HepG2 (cell line): ENCODE measurements around the gene C10orf90. TPM values are rescaled to one million over a fixed set of nuclear protein-coding genes. Genes with fewer than 3 reads are reported as not detected.
A peak's percentile ranks its signal among the peaks of the same experiment; 100 is the strongest.

Experiments
- ATAC-seq: fragments of 200-7000 bp; cut with Tn5 transposase; 3 replicates; pipeline ENCODE4 v1.9.1; 2020; ENCODE audit warnings: mild to moderate bottlenecking, moderate library complexity
- BruUV-seq: library from RNA; stranded (reverse); fragments of 400-500 nt; replicated peaks from 2 replicates; lab custom pipeline; 2021; lab: Mats Ljungman, UMichigan
- CTCF ChIA-PET: fragments of 300-600 bp; formaldehyde crosslinking; extraction: SDS; loops from one replicate; lab custom pipeline; 2021; ENCODE audit warnings: low total read pairs, inconsistent platforms, low intra/inter-chr PET ratio; lab: Yijun Ruan, JAX
- POLR2A ChIA-PET: fragments of 350-600 bp; sonication (Branson Sonifier 250); formaldehyde crosslinking; loops from one replicate; lab custom pipeline; 2020; ENCODE audit warnings: antibody characterized with exemption, inconsistent platforms; lab: Yijun Ruan, JAX
- DNase-seq: peaks from one replicate; pipeline ENCODE4 v3.0.0-alpha.2; 2015; ENCODE audit warnings: low spot score
- FAIRE-seq: peaks from 3 replicates; lab custom pipeline; 2011; peaks lifted over from hg19 to GRCh38; lab: Jason Lieb, UNC
- H2AFZ ChIP-seq: one replicate; pipeline ENCODE4 v1.6.1; 2011; ENCODE audit warnings: low read length, inconsistent platforms
- H3K27ac ChIP-seq: fragments of 300-600 bp; 3 replicates; pipeline ENCODE4 v1.8.0; 2011; ENCODE audit warnings: mixed run types, mild to moderate bottlenecking, mixed read lengths, low read length, inconsistent platforms; ENCODE audit not compliant: insufficient read depth; ENCODE audit errors: extremely low read length
- H3K27me3 ChIP-seq, 2 experiments: fragments of 200-600 bp in 1 of 2; 2 replicates in 1 of 2; 3 replicates in 1 of 2; pipeline versions ENCODE4 v1.6.0 to v1.8.0; 2011; ENCODE audit warnings: low read length in 2 of 2, mild to moderate bottlenecking in 2 of 2, moderate library complexity in 2 of 2, inconsistent platforms in 1 of 2; ENCODE audit not compliant: insufficient read depth in 2 of 2, control insufficient read depth in 1 of 2
- H3K36me3 ChIP-seq, 2 experiments: fragments of 200-600 bp in 1 of 2; replicated peaks in 1 of 2; 2 replicates in 1 of 2; 3 replicates in 1 of 2; pipeline versions ENCODE4 v1.5.1 to v1.8.0; 2011; ENCODE audit warnings: low read length in 2 of 2, inconsistent platforms in 1 of 2; ENCODE audit not compliant: insufficient read depth in 2 of 2, control insufficient read depth in 1 of 2
- H3K4me1 ChIP-seq: 2 replicates; pipeline ENCODE4 v1.5.1; 2012; ENCODE audit warnings: low read length, inconsistent platforms; ENCODE audit not compliant: insufficient read depth
- H3K4me2 ChIP-seq: 2 replicates; pipeline ENCODE4 v1.6.0; 2011; ENCODE audit warnings: low read depth, low read length, inconsistent platforms
- H3K4me3 ChIP-seq, 3 experiments: fragments of 200-600 bp in 1 of 3; sonication (generic), shearing (Covaris generic) in 1 of 3; replicated peaks in 1 of 3; 2 replicates each; pipeline ENCODE4 v1.5.1; 2011 to 2016; ENCODE audit warnings: low read length in 3 of 3, inconsistent platforms in 2 of 3, low read depth in 2 of 3, mild to moderate bottlenecking in 2 of 3, control low read depth in 1 of 3, mixed read lengths in 1 of 3; ENCODE audit not compliant: insufficient read depth in 1 of 3
- H3K79me2 ChIP-seq: one replicate; pipeline ENCODE4 v1.6.1; 2011; ENCODE audit warnings: low read length, inconsistent platforms; ENCODE audit not compliant: insufficient read depth
- H3K9ac ChIP-seq: 2 replicates; pipeline ENCODE4 v1.6.0; 2011; ENCODE audit warnings: mild to moderate bottlenecking, low read depth, low read length, inconsistent platforms; ENCODE audit not compliant: insufficient read depth
- H3K9me3 ChIP-seq: 2 replicates; pipeline ENCODE4 v1.5.1; 2012; ENCODE audit warnings: mild to moderate bottlenecking, low read length
- H4K20me1 ChIP-seq: 2 replicates; pipeline ENCODE4 v1.6.0; 2011; ENCODE audit warnings: inconsistent platforms, mild to moderate bottlenecking, low read length, moderate library complexity; ENCODE audit not compliant: insufficient read depth
- MIER2 ChIP-seq: IDR thresholded peaks from 2 replicates; pipeline ENCODE4 v1.6.1; 2016; ENCODE audit warnings: missing biosample characterization, missing genetic modification reagents
- ZNF678 ChIP-seq: sonication (generic); formaldehyde crosslinking; IDR thresholded peaks from 2 replicates; pipeline ENCODE4 v1.4.0; 2020; ENCODE audit warnings: mild to moderate bottlenecking, missing genetic modification reagents
- WGBS: methylation state at CpG from one replicate; pipeline ENCODE4 v1.1.6; 2017; ENCODE audit warnings: low lambda C conversion rate; 5-methylcytosine and 5-hydroxymethylcytosine counted together
- in situ Hi-C: cut with HindIII; loops from 2 replicates; pipeline ENCODE4 v1.10.0; 2017; ENCODE audit warnings: low pct_unique_long_range_greater_than_20kb; ENCODE audit not compliant: extremely low pct_ligation_motif_present
- intact Hi-C: fragments of 100-400 bp; cut with micrococcal nuclease; formaldehyde crosslinking; loops from one replicate; pipeline ENCODE4 v1.10.0; 2022; ENCODE audit not compliant: unreplicated experiment
- polyA plus RNA-seq, 8 experiments: library from polyadenylated mRNA; depleted of rRNA in 3 of 8; stranded (reverse) in 7 of 8; unstranded in 1 of 8; fragments of >200 nt; fragmentation: Illumina TruSeq in 4 of 8; extraction: Trizol in 4 of 8; gene quantifications; 2 replicates each; pipeline versions ENCODE4 v1.2.1 to v1.2.3, GENCODE V29; 2011 to 2016; ENCODE audit warnings: low read depth in 4 of 8, missing spikeins in 1 of 8, mixed read lengths in 1 of 8; ENCODE audit not compliant: insufficient read depth in 1 of 8
- total RNA-seq, 5 experiments: library from RNA; depleted of rRNA; stranded (reverse); fragments of >200 nt; fragmentation: Illumina TruSeq; extraction: Trizol; gene quantifications; 2 replicates each; pipeline ENCODE4 v1.2.3, GENCODE V29; 2016; ENCODE audit warnings: low read depth in 1 of 5
- TF ChIP-seq, protein P1 (sequence below): sonication (generic); formaldehyde crosslinking; IDR thresholded peaks from 2 replicates; pipeline ENCODE4 v1.4.0; 2020; ENCODE audit warnings: missing genetic modification reagents
- TF ChIP-seq, protein P2 (sequence below): sonication (generic); formaldehyde crosslinking; conservative IDR thresholded peaks from 2 replicates; pipeline ENCODE4 v1.8.0; 2022; ENCODE audit warnings: low read depth, missing genetic modification reagents
- TF ChIP-seq, protein P3 (sequence below), 2 experiments: IDR thresholded peaks; 2 replicates each; pipeline ENCODE4 v1.6.1; 2011 to 2012; ENCODE audit warnings: low read length in 2 of 2, borderline replicate concordance in 1 of 2, low read depth in 1 of 2, mild to moderate bottlenecking in 1 of 2, moderate library complexity in 1 of 2

C10orf90 gene
- total and polyA plus RNA-seq, 2 of the 13 experiments (the other 11 are each of a cell fraction or from before 2014, with no cell fraction given): not detected

DNA sequence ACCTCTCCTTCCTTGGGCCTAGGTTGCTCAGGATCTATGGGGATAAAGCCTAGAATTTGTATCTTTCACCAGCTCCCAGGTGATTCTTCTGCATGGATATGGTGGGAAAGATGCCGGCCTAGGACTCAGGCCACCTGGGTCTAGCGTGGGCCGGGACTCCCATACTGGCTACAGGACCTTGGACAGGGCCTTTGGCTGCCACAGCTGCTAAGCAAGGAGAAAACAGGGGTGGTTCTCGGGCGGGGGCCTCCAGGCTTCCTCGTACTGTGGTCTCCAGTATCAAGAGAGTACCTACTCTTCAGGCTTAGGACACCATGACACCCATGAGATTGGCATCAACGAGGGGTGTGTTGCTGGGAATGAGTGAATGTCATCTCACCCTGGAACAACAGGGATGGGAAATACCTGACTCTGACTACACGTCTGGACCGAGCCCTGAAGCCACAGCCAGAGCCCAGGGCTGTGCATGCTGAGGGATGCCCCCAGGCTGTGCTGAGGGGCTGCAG, 161.9 kb downstream of the C10orf90 start:
- ATAC-seq: no peak

More for the DNA sequence above, 161.9 kb downstream of the C10orf90 start:
- 30% methylated on average over 2 of the region's 9 CpGs for WGBS
- CTCF ChIA-PET: no interaction called here
- Histone ChIP-seq H3K79me2 (no peaks in the 10 kb centered on the region), H3K9ac (no peak overlapping the region), H4K20me1 (no peaks in the 10 kb centered on the region), H3K9me3 (no peaks in the 10 kb centered on the region), H2AFZ (no peak overlapping the region), H3K4me3 (no peak overlapping the region), H3K4me1 (no peaks in the 10 kb centered on the region)
- FAIRE-seq (no peak), DNase-seq (no peak)
- BruUV-seq: no TSS peak
- TF ChIP-seq, protein P1, sequence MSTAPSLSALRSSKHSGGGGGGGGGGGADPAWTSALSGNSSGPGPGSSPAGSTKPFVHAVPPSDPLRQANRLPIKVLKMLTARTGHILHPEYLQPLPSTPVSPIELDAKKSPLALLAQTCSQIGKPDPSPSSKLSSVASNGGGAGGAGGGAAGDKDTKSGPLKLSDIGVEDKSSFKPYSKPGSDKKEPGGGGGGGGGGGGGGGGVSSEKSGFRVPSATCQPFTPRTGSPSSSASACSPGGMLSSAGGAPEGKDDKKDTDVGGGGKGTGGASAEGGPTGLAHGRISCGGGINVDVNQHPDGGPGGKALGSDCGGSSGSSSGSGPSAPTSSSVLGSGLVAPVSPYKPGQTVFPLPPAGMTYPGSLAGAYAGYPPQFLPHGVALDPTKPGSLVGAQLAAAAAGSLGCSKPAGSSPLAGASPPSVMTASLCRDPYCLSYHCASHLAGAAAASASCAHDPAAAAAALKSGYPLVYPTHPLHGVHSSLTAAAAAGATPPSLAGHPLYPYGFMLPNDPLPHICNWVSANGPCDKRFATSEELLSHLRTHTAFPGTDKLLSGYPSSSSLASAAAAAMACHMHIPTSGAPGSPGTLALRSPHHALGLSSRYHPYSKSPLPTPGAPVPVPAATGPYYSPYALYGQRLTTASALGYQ (CRISPR knock-in tag): no peak
- TF ChIP-seq, protein P2, sequence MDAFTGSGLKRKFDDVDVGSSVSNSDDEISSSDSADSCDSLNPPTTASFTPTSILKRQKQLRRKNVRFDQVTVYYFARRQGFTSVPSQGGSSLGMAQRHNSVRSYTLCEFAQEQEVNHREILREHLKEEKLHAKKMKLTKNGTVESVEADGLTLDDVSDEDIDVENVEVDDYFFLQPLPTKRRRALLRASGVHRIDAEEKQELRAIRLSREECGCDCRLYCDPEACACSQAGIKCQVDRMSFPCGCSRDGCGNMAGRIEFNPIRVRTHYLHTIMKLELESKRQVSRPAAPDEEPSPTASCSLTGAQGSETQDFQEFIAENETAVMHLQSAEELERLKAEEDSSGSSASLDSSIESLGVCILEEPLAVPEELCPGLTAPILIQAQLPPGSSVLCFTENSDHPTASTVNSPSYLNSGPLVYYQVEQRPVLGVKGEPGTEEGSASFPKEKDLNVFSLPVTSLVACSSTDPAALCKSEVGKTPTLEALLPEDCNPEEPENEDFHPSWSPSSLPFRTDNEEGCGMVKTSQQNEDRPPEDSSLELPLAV (CRISPR knock-in tag): no peak
- TF ChIP-seq MIER2 (CRISPR knock-in tag) (peak; percentile 69; the same call in 1 of the 2 replicates), ZNF678 (CRISPR knock-in tag) (no peak)
- TF ChIP-seq, protein P3, sequence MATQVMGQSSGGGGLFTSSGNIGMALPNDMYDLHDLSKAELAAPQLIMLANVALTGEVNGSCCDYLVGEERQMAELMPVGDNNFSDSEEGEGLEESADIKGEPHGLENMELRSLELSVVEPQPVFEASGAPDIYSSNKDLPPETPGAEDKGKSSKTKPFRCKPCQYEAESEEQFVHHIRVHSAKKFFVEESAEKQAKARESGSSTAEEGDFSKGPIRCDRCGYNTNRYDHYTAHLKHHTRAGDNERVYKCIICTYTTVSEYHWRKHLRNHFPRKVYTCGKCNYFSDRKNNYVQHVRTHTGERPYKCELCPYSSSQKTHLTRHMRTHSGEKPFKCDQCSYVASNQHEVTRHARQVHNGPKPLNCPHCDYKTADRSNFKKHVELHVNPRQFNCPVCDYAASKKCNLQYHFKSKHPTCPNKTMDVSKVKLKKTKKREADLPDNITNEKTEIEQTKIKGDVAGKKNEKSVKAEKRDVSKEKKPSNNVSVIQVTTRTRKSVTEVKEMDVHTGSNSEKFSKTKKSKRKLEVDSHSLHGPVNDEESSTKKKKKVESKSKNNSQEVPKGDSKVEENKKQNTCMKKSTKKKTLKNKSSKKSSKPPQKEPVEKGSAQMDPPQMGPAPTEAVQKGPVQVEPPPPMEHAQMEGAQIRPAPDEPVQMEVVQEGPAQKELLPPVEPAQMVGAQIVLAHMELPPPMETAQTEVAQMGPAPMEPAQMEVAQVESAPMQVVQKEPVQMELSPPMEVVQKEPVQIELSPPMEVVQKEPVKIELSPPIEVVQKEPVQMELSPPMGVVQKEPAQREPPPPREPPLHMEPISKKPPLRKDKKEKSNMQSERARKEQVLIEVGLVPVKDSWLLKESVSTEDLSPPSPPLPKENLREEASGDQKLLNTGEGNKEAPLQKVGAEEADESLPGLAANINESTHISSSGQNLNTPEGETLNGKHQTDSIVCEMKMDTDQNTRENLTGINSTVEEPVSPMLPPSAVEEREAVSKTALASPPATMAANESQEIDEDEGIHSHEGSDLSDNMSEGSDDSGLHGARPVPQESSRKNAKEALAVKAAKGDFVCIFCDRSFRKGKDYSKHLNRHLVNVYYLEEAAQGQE (IDR thresholded peaks at IDR 0.05; ENCODE audit: borderline replicate concordance in 1 of 2, low read depth in 1 of 2, low read length in 2 of 2): peak; percentile 43 to 87
- TF ChIP-seq, all 625 proteins: peak for 2
- Histone ChIP-seq H3K27me3 (peaks cover 2 to 13% of the 10 kb centered on the region in 2 experiments; a peak in 3 of 5 replicates), H3K27ac (no peak overlapping the region), H3K36me3 (no peaks in the 10 kb centered on the region), H3K4me2 (no peak overlapping the region)
- POLR2A ChIA-PET: no interaction called here
- intact Hi-C loops: no loop called here
- in situ Hi-C loops: no loop called here
